Left colon (tissue), 2 donors: ENCODE data around the gene SPAG9. TPM values are rescaled to one million over a fixed set of nuclear protein-coding genes. Genes with fewer than 3 reads are reported as not detected.

Source experiments
- ATAC-seq: fragments of 200-7000 bp; cut with Tn5 transposase; one replicate; pipeline ENCODE4 v1.9.1; 2020; ENCODE audit warnings: mild to moderate bottlenecking, moderate library complexity
- DNase-seq, 2 donors: peaks; one replicate each; pipeline ENCODE4 v3.0.0-alpha.2; 2020
- intact Hi-C, 2 donors: fragments of 100-400 bp; cut with DNase I in 1 of 2; cut with micrococcal nuclease in 1 of 2; formaldehyde crosslinking; loops; one replicate each; pipeline versions ENCODE4 v1.11.2 to v1.14.0; 2022; cut with DNase I, micrococcal nuclease
- long read RNA-seq: library from polyadenylated mRNA; unstranded; transcript quantifications from one replicate; pipeline ENCODE4 v2.0.0, GENCODE V29; 2021
- total RNA-seq, 2 donors: library from RNA; stranded (reverse); fragmentation: NEBNext Ultra II Directional; extraction: Animal tissue kit (Norgen Biotek cat#: 25700); gene quantifications; one replicate each; pipeline ENCODE4 v1.2.1, GENCODE V29; 2021
- donor health status: DM: no; HTN: no; CAD: no.
- donor health status: DM: yes; HTN: yes; CAD: no.

Gene SPAG9, protein sequence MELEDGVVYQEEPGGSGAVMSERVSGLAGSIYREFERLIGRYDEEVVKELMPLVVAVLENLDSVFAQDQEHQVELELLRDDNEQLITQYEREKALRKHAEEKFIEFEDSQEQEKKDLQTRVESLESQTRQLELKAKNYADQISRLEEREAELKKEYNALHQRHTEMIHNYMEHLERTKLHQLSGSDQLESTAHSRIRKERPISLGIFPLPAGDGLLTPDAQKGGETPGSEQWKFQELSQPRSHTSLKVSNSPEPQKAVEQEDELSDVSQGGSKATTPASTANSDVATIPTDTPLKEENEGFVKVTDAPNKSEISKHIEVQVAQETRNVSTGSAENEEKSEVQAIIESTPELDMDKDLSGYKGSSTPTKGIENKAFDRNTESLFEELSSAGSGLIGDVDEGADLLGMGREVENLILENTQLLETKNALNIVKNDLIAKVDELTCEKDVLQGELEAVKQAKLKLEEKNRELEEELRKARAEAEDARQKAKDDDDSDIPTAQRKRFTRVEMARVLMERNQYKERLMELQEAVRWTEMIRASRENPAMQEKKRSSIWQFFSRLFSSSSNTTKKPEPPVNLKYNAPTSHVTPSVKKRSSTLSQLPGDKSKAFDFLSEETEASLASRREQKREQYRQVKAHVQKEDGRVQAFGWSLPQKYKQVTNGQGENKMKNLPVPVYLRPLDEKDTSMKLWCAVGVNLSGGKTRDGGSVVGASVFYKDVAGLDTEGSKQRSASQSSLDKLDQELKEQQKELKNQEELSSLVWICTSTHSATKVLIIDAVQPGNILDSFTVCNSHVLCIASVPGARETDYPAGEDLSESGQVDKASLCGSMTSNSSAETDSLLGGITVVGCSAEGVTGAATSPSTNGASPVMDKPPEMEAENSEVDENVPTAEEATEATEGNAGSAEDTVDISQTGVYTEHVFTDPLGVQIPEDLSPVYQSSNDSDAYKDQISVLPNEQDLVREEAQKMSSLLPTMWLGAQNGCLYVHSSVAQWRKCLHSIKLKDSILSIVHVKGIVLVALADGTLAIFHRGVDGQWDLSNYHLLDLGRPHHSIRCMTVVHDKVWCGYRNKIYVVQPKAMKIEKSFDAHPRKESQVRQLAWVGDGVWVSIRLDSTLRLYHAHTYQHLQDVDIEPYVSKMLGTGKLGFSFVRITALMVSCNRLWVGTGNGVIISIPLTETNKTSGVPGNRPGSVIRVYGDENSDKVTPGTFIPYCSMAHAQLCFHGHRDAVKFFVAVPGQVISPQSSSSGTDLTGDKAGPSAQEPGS (N-terminal part only)
- total RNA-seq: 10 to 100 TPM; 61.9 to 84.6 TPM
- long read RNA-seq, full-length matches to known transcripts: 5 of 18 reads
- long read RNA-seq, partial matches to known transcripts: 7 of 18 reads
- long read RNA-seq, other reads (novel, unspliced or antisense): 6 of 18 reads

DNA sequence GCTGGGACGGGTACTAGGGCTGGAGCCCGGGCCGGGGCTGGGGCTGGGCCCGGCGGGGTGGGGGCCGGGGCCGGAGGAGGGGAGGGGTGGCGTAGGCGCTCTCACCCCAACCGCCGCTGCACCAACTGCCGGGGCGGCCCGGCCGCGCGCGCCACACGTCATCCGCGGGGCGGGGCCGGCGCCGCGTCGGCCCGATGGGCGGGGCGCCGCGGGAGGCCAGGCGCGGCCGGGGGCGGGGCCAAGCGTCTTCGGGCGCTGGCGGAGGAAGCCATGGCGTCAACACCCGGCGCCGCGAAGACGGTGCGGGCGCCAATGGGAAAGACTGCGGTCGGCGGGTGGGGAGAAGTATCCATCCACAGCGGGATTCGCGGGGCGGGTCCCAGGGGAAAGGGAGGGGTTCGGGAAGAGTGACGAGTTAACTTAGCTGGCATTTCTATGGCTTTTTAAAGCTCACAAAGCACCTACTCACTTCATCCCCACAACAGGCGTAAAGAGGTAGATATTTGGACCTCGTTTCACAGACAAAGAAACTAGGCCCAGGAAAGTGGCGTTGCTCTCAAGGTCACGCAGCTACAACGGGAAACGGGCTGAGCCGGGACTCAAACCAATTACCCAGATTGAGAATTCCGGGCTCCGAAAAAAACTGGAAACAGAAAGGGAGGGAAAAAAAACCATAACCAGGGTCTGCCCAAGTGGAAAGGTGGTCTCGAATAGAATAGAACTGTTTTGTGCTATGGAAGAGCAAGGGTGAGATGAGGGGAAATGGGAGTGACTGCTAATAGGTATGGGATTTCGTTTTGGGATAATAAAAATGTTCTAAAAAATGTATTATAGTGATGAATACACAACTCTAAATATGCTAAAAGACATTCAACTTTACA, at the start of gene SPAG9:
TSS of gene SPAG9 (minus strand) at position 130 of the 881 bp plus-strand sequence. CDS start 212 bp downstream, outside the sequence.
- ATAC-seq (peak; percentile 72), DNase-seq (peak; percentile 95 to 96)
- intact Hi-C loops: no loop called here

DNA sequence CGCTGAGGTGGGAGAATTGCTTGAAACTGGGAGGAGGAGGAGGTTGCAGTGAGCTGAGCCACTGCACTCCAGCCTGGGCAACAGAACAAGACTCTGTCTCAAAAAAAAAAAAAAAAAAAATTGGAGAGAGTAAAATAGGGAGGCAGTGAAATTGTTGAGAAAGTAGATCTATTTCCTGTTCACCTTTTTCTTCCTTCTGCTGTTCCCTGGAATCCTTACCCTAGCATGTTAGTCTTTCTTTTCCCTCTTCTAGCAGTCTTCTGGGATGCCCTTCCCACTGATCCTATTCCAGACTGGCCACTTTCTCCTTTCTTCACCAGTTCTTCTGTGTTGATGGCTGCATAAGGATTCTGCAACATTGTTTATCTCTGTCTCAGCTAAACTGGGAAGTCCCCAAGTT, 48.7 kb upstream of the SPAG9 start:
- ATAC-seq (no peak), DNase-seq (no peak)
- intact Hi-C loops: no loop called here

DNA sequence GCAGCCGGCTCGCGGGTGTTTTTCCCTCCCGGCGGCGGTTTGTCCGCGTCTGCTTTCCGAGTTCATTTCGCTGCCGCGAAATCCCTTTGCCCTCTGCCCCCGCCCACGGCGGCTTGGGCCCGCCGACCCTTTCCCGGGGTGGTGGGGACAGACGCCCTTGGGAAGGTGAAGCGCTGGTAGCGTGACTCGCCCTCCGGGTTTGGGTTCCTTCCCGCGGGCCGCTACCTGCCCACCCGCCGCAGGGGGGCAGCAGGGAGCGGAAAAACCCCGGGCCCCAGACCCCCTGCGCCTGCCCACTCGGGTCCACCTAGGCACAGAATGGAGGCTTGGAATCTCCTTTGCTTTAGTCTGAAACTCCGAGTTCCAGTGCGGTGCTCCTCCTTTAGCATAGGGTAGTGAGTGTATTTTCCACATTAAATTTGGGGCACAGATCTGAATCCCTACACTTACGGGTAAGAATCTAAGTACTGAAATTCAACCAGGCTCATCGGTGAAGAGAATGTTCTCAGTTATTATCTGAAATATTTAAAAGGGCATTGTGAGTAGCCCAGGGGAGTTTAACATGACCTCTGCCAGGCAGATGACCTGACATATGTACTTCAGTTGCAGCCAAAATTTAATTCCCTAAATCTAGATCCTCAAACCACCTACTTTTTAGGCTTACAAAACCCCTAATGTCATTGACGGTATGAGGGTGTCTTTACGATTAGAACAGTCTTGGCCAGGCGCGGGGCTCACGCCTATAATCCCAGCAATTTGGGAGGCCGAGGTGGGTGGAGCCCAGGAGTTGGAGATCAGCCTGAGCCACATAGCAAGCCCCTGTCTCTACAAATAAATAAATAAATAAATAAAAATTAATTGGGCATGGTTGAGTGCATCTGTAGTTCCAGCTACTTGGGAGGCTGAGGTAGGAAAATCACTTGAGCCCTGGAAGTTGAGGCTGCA, 46.6 kb upstream of the SPAG9 start:
- ATAC-seq (peak; percentile 46), DNase-seq (peak in 1 of 2 donors; percentile 71)
- intact Hi-C loops: no loop called here

DNA sequence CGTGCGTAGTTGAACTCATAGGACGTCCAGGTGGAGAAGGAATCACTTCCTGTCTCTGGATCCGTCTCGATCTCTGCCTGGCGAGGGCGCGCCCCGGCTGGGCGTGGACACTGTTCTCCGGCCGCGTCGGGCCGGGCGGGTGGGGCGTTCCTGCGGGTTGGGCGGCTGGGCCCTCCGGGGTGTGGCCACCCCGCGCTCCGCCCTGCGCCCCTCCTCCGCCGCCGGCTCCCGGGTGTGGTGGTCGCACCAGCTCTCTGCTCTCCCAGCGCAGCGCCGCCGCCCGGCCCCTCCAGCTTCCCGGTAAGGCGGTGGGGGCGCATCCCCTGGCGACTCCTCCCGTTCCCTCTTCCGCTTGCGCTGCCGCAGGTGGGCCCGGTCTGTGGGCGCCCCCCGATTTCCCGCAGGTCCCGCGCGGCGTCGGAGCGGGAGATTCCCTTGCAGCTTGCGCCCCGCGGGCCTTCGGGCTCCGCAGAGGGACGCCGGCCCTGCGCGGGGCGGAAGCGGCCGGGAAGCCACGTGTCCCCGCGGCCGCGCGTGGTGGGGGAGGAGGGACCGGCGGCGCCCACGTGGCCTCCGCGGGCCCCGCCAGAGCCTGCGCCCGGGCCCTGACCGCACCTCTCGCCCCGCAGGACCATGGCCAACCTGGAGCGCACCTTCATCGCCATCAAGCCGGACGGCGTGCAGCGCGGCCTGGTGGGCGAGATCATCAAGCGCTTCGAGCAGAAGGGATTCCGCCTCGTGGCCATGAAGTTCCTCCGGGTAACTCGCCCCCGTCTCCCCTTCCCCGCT, 45.7 kb upstream of the SPAG9 start, which contains the start of gene NME2:
TSS of gene NME2 (plus strand) at position 214 of the 789 bp plus-strand sequence. CDS start at position 634, 420 bp downstream.
- peak; percentile 95 for DNase-seq
- ATAC-seq: peak; percentile 90
- intact Hi-C loops: no loop called here

DNA sequence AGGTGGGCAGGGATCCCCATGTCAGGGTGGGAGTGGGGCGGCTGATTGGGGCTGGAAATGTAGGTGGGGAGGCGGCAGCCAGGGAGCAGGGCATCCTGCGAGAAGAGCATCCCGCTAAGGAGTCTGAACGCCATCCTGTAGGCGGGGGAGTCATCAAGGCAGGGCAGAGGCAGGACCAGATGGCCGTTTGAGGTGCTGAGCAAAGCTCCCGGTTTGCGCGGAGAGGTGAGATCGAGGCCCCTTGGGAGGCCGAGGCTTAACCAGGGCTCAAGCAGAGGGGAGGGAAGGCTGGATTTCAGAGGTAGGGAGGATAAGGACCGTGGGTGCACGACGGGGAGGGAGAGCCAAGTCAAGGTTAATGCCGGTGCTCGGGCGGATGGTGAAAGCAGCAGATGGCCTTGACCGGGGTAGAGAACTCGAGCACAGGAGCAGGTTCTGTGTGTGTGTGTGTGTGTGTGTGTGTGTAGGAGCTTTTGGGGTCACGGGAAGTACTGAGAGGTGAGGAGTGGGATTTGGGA, 45.1 kb upstream of the SPAG9 start:
- ATAC-seq (peak; percentile 41), DNase-seq (peak in 1 of 2 donors; percentile 42)
- intact Hi-C loops: no loop called here

DNA sequence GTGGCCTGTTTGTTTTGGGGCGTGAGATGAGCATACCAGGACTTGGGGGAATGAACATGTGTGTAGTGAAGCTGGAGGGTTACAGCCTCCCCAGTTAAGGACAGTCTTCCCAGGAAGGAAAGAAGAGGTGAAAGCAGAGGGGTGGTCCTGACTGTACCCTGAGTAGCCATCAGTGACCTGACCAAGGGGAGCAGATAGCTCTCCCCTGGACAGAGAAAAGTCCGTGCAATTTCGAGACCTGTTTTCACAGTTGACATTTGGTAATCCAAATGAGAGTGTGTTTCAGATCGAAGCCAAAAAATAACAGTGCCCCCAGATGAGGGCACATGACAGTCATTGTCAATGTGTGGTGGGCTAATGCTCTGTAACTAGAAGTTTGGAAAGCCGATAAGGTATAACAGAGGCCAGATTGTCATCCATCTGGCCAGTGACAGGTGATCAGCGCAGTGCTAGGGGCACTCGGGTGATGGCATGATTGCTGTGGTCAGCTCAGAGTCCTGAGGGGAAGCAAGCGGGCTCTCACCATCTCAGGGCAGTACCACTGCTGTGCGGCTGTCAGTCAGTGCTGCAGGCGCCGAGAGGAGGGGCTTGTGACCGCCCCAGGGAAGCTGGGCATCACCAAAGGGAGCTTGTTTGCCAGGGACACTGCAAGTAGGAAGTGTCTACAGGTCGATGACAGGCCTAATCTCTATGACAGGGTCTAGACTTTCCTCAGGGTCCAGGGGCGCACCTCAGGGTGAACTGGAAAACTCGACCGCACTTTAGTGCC, 44.4 kb upstream of the SPAG9 start:
- DNase-seq (peak in 1 of 2 donors; percentile 34), ATAC-seq (no peak)
- intact Hi-C loops: no loop called here

DNA sequence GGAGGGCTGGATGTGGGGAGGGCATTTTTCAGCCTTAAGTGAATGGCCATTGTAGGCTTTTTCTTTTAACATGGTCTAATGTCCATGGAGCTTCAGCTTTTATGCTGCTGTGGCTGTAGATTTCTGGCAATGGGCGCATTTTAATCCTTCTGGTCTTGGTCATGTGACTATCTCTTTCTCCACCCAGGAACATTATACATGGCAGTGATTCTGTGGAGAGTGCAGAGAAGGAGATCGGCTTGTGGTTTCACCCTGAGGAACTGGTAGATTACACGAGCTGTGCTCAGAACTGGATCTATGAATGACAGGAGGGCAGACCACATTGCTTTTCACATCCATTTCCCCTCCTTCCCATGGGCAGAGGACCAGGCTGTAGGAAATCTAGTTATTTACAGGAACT, 40.9 kb upstream of the SPAG9 start:
- intact Hi-C loops: no loop called here
- DNase-seq: no peak
- no peak for ATAC-seq

DNA sequence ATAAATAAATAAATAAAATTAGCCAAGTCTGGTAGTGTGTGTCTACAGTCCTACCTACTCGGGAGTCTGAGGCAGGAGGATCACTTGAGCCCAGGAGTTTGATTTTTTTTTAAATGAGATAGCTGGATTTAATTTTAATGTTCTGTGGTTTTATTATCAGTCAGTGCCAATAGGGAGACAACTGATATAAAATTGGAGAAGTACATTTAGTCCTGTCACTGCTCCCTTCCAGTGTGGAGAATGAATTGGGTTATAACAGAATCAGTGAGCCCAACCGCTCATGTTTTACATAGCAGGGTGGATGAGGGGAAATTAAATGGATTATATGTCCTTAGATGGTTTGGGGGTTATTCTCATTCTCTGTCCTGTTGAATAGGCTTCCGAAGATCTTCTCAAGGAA, 38.9 kb upstream of the SPAG9 start:
- intact Hi-C loops: loop anchor here in 1 of 2 donors (10.0 kb wide), 1 partner anchor 305 kb away; no protein-coding TSS in a partner anchor
- DNase-seq: no peak
- ATAC-seq: no peak

DNA sequence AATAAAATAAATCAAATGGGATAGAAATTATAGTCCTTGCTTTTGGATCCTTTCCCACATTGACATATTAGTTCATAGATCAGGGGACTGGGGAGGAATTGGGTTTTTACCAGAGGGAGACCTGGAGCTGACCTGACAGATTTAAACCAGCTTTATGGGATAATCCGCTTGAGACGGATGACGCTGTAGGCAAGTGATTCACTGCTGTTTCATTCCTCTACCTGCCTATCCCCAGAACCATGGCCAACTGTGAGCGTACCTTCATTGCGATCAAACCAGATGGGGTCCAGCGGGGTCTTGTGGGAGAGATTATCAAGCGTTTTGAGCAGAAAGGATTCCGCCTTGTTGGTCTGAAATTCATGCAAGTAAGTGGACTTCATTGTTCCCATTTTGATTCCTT, 34.7 kb upstream of the SPAG9 start:
- ATAC-seq (no peak), DNase-seq (no peak)
- intact Hi-C loops: loop anchor here in 1 of 2 donors (10.0 kb wide), 1 partner anchor 301 kb away; no protein-coding TSS in a partner anchor

DNA sequence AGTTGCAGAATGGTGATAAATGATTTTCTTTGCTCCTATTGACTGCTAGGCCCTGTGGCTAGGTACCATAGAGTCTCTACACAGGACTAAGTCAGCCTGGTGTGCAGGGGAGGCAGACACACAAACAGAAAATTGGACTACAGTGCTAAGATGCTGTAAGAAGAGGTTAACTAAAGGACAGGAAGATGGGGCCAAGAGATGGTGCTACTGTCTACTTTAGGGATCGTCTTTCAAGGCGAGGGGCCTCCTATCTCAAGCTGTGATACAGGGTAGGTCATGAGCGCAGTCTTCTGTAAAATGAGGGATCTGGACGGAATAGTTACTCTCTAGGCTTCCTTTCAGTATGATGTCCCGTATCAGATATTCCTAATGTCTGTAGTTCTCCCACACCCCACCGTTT, 33.5 kb upstream of the SPAG9 start:
- no peak for DNase-seq
- ATAC-seq: peak; percentile 1
- intact Hi-C loops: loop anchor here in 1 of 2 donors (5.0 to 10.0 kb wide), 2 partner anchors 37 to 299 kb away; no protein-coding TSS in a partner anchor

DNA sequence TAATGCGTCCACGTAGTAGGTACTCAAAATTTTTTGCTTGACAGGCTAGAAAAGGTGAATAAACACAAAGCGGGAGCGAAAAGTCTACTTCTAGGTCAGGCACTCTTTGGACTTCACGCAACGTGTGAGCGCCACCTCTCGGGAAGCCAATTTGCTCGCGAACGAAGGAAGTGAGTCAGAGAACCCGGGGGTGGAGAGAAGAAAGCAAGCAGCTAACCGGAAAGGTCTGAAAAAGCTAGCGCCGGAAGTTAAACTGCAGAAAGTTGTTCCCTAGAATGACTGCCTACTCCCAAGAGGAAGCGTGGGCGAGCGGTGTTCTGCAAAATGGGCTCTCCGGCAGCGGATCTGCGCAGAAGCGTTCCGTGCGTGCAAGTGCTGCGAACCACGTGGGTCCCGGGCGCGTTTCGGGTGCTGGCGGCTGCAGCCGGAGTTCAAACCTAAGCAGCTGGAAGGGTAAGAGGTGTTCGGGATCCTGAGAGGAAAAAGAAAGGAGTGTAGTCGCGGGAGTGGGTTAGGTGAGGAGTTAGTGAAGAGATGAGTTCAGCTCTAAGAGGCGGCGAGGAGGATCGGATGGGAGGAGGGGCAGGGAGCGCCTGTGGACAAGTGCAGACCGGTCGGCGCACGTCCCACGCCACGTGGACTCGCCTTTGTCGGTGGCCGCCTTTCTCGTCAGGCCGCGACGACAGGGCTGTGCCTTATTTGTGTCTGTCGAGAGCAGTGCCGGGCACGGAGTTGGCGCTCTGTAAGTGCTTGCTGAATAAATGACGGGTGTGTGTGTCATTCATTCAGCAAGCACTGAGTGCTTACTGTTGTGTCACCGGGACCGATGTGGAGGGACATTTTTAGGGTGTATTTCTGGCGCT, 32.8 kb upstream of the SPAG9 start, which contains the start of gene NME1:
TSS of gene NME1 (plus strand) at position 350 of the 863 bp plus-strand sequence. CDS start 2,096 bp downstream, outside the sequence.
- DNase-seq (peak; percentile 94 to 96), ATAC-seq (peak; percentile 93)
- intact Hi-C loops: loop anchor here in 1 of 2 donors (2.0 to 10.0 kb wide), 3 partner anchors 36 to 299 kb away; no protein-coding TSS in a partner anchor

DNA sequence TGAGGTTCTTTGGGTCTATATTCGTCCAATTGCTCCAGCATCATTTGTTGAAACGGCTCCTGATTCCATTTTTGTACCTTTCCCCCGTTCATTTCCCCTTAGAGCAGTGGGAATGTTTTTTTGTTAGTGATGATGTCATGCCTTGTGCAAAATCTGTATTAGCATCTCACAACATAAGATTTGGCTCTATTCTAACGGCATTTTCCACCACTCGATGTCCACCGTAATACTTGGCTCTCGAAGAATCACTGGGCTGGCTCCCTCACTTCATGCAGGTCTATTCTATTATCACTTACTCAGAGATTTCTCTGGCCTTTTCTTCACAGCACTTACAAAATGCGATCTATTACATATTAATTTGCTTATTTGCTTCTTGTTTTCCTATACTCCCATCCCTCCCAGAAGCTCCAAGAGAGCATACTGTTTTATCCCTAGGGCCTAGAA, 32.1 kb upstream of the SPAG9 start:
- intact Hi-C loops: loop anchor here in 1 of 2 donors (2.0 to 10.0 kb wide), 3 partner anchors 35 to 298 kb away; no protein-coding TSS in a partner anchor
- DNase-seq (peak in 1 of 2 donors; percentile 15), ATAC-seq (peak; percentile 8)

DNA sequence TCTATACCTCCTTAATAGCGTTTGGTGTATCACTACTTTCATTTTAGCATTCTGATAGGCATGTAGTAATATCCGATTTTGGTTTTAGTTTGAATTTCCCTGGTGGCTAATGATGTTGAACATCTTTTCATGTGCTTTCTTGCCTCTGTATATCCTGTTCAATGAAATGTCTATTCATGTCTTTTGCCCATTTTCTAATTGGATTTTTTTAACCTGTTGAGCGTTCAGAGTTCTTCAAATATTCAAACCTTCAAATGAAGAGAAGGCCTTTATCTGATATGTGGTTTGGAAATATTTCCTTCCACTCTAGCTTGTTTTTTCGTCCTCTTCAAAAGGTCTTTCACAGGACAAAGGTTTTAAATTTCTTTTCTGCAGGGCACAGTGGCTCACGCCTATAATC, 30.3 kb upstream of the SPAG9 start:
- ATAC-seq: no peak
- no peak for DNase-seq
- intact Hi-C loops: loop anchor here in 1 of 2 donors (5.0 to 10.0 kb wide), 2 partner anchors 34 to 296 kb away; no protein-coding TSS in a partner anchor
